ENCODE measurements around the gene GEMIN8. TPM values are rescaled to one million over a fixed set of nuclear protein-coding genes. Genes with fewer than 3 reads are reported as not detected.
A peak's percentile ranks its signal among the peaks of the same experiment; 100 is the strongest.

The GEMIN8 gene
- total RNA-seq, 1 experiment from 2014 or later = 11.3 TPM

DNA sequence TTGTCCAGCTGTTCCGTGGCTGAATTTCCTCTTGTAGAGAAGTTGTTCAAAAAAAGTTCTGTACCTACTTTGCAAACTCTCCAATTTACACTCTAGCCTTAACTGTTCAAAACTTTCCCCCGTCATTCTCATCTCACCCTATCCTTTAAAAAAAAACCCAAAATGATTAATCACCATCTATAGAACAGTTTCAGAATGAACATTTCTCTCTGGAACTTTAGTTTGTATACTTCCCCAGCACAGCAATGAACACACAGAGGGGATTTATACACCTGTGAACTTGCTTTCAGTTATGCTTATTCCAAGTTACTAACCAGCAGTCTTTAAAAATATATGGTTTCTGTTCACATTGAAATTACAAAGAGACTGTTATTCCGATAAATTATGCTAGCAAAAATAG, 1.2 kb downstream of the GEMIN8 start:
- H3K9ac ChIP-seq (ENCODE audit: low read length) = peak overlapping the region; percentile 80
- peak overlapping the region; percentile 81 for H3K4me2 ChIP-seq (ENCODE audit: low read length)
- TF ChIP-seq ZNF274 (IDR thresholded peaks at IDR 0.05; ENCODE audit: low read depth, low read length) = no peak
- no peak for TF ChIP-seq TCF7L2 (IDR thresholded peaks at IDR 0.05; ENCODE audit: borderline replicate concordance, extremely low read depth, insufficient read depth, insufficient read length)
- TF ChIP-seq, protein P1, sequence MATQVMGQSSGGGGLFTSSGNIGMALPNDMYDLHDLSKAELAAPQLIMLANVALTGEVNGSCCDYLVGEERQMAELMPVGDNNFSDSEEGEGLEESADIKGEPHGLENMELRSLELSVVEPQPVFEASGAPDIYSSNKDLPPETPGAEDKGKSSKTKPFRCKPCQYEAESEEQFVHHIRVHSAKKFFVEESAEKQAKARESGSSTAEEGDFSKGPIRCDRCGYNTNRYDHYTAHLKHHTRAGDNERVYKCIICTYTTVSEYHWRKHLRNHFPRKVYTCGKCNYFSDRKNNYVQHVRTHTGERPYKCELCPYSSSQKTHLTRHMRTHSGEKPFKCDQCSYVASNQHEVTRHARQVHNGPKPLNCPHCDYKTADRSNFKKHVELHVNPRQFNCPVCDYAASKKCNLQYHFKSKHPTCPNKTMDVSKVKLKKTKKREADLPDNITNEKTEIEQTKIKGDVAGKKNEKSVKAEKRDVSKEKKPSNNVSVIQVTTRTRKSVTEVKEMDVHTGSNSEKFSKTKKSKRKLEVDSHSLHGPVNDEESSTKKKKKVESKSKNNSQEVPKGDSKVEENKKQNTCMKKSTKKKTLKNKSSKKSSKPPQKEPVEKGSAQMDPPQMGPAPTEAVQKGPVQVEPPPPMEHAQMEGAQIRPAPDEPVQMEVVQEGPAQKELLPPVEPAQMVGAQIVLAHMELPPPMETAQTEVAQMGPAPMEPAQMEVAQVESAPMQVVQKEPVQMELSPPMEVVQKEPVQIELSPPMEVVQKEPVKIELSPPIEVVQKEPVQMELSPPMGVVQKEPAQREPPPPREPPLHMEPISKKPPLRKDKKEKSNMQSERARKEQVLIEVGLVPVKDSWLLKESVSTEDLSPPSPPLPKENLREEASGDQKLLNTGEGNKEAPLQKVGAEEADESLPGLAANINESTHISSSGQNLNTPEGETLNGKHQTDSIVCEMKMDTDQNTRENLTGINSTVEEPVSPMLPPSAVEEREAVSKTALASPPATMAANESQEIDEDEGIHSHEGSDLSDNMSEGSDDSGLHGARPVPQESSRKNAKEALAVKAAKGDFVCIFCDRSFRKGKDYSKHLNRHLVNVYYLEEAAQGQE (IDR thresholded peaks at IDR 0.05; ENCODE audit: low read depth) = no peak
- TF ChIP-seq FOSL1 (IDR thresholded peaks at IDR 0.05; ENCODE audit: low read depth) = no peak
- TF ChIP-seq JUND (IDR thresholded peaks at IDR 0.05) = no peak
- no peak for TF ChIP-seq SIN3A (IDR thresholded peaks at IDR 0.05; ENCODE audit: low read depth)
- no peak for TF ChIP-seq POLR2AphosphoS5 (IDR thresholded peaks at IDR 0.05; ENCODE audit: low read depth, low read length)
- H3K9me2 ChIP-seq (ENCODE audit: insufficient read depth) = no peaks in the 10 kb centered on the region
- POLR2A ChIA-PET = interaction anchor here (1.4 kb wide), 1 partner anchor 294 kb away, joined by 3 read pairs; the partner anchor contains the start of genes OFD1 and TRAPPC2
- no TSS peak for BruUV-seq (replicated peaks)
- intact Hi-C loops (cut with micrococcal nuclease) = loop anchor here (2.0 to 10.0 kb wide), 2 partner anchors 94 to 376 kb away; partner anchors contain the start of gene TCEANC
- H3K36me3 ChIP-seq (ENCODE audit: control insufficient read depth in 1 of 2, insufficient read depth in 2 of 2, low read length in 2 of 2) = no peaks in the 10 kb centered on the region
- H3K27me3 ChIP-seq (ENCODE audit: insufficient read depth, low read length) = no peaks in the 10 kb centered on the region
- no peaks in the 10 kb centered on the region for H4K20me1 ChIP-seq (ENCODE audit: insufficient read depth)
- no peak for DNase-seq (ENCODE audit: low read depth, low spot score)
- H3K4me3 ChIP-seq (replicated peaks in 1 of 2; ENCODE audit: low read depth in 1 of 2, low read length in 2 of 2) = peak overlapping the region; percentile 64 to 69
- CTCF ChIA-PET = interaction anchor here (1.5 to 2.4 kb wide), 2 partner anchors 280 to 522 kb away, joined by 5 to 10 read pairs; no protein-coding TSS in a partner anchor
- no peaks in the 10 kb centered on the region for H3K9me3 ChIP-seq (ENCODE audit: control insufficient read depth in 1 of 2, insufficient read depth in 1 of 2, low read depth in 1 of 2, low read length in 2 of 2)
- H2AFZ ChIP-seq (ENCODE audit: low read depth, low read length, poor library complexity, severe bottlenecking) = no peak overlapping the region
- peak overlapping the region; percentile 82; the same call in 1 of the 2 replicates for H3K27ac ChIP-seq (ENCODE audit: low read depth, low read length)
- 0 out of 2 replicates have a peak, but pooled peaks cover 4% of the 10 kb centered on the region for H3K79me2 ChIP-seq (ENCODE audit: insufficient read depth, low read length)
- no peak for ATAC-seq
- H3K4me1 ChIP-seq (ENCODE audit: control insufficient read depth in 1 of 2, insufficient read depth in 2 of 2, low read length in 2 of 2) = peaks cover 16 to 22% of the 10 kb centered on the region in 2 experiments
- RAD21 ChIA-PET (ENCODE audit: low non-redundant PET in 1 of 2, low total read pairs in 2 of 2, uncharacterized antibody in 2 of 2, unreplicated experiment in 2 of 2) = no interaction called here

All from HCT116 (cell line).